Measurements from ENCODE around the gene NUP153. TPM values are rescaled to one million over a fixed set of nuclear protein-coding genes. Genes with fewer than 3 reads are reported as not detected.

NUP153 gene
- total and polyA plus RNA-seq, 8 donors: 3.8 to 17.4 (median 11.0) TPM

- TF ChIP-seq CTCF (IDR thresholded peaks at IDR 0.05): no peak
- peaks cover 4 to 6% (median 4%) of the 10 kb centered on the region in 3 donors for H3K4me1 ChIP-seq
- H3K36me3 ChIP-seq: peaks cover 0 to 7% (median 0%) of the 10 kb centered on the region in 3 donors
- no peaks in the 10 kb centered on the region for H3K9me3 ChIP-seq
- DNase-seq (no peak), FAIRE-seq (no peak), ATAC-seq (no peak)
- H3K4me3 ChIP-seq: no peak overlapping the region
- no peaks in the 10 kb centered on the region for H3K27me3 ChIP-seq
- 80 to 87% methylated on average over 4 of the region's 4 CpGs for WGBS, 2 donors
- H3K27ac ChIP-seq: no peak overlapping the region
- intact Hi-C loops (cut with DNase I): no loop called here
These were observed 90.9 kb downstream of the NUP153 start for GRCh38 chr6:17615794-17616193.

GRCh38 chr6:17612048-17612447 lies 94.7 kb downstream of the NUP153 start:
- TF ChIP-seq CTCF (IDR thresholded peaks at IDR 0.05): no peak
- Histone ChIP-seq H3K4me3 (no peak overlapping the region), H3K27ac (no peak overlapping the region), H3K9me3 (no peaks in the 10 kb centered on the region), H3K4me1 (peaks cover 6 to 8% (median 7%) of the 10 kb centered on the region in 3 donors), H3K27me3 (no peaks in the 10 kb centered on the region), H3K36me3 (peaks cover 0 to 21% (median 0%) of the 10 kb centered on the region in 3 donors)
- 88 to 89% methylated on average over 4 of the region's 4 CpGs for WGBS, 2 donors
- ATAC-seq: no peak
- no peak for DNase-seq
- no peak for FAIRE-seq
- intact Hi-C loops (cut with DNase I): no loop called here

GRCh38 chr6:17610835-17611234 lies 95.9 kb downstream of the NUP153 start:
- no peaks in the 10 kb centered on the region for H3K27me3 ChIP-seq
- peaks cover 0 to 14% (median 0%) of the 10 kb centered on the region in 3 donors for H3K36me3 ChIP-seq
- peak overlapping the region in 1 of 4 donors; percentile 14 for H3K27ac ChIP-seq
- no peak for TF ChIP-seq CTCF (IDR thresholded peaks at IDR 0.05)
- FAIRE-seq (no peak), ATAC-seq (peak; percentile 71 to 97 (median 86)), DNase-seq (no peak)
- H3K9me3 ChIP-seq: no peaks in the 10 kb centered on the region
- 18 to 26% methylated on average over 3 of the region's 3 CpGs for WGBS, 2 donors
- H3K4me3 ChIP-seq: no peak overlapping the region
- peaks cover 6 to 8% (median 7%) of the 10 kb centered on the region in 3 donors for H3K4me1 ChIP-seq
- intact Hi-C loops (cut with DNase I): no loop called here

- no peaks in the 10 kb centered on the region for H3K27me3 ChIP-seq
- no peaks in the 10 kb centered on the region for H3K9me3 ChIP-seq
- no peak overlapping the region for H3K4me3 ChIP-seq
- TF ChIP-seq CTCF (IDR thresholded peaks at IDR 0.05): no peak
- DNase-seq (peak in 2 of 6 donors; percentile 17 to 26), ATAC-seq (peak in 3 of 4 donors; percentile 45 to 66 (median 46)), FAIRE-seq (no peak)
- H3K36me3 ChIP-seq: peaks cover 0 to 26% (median 0%) of the 10 kb centered on the region in 3 donors
- peaks cover 6 to 24% (median 23%) of the 10 kb centered on the region in 3 donors for H3K4me1 ChIP-seq
- intact Hi-C loops (cut with DNase I): no loop called here
- no peak overlapping the region for H3K27ac ChIP-seq
- WGBS, 2 donors: 61 to 63% methylated on average over 4 of the region's 4 CpGs
These were observed 100.1 kb downstream of the NUP153 start for GRCh38 chr6:17606606-17607005.

- Histone ChIP-seq H3K27ac (peak overlapping the region in 2 of 4 donors; percentile 0 to 37), H3K4me1 (peaks cover 0 to 16% (median 16%) of the 10 kb centered on the region in 3 donors), H3K9me3 (no peaks in the 10 kb centered on the region), H3K36me3 (peaks cover 0 to 18% (median 0%) of the 10 kb centered on the region in 3 donors), H3K4me3 (peak overlapping the region in 1 of 4 donors; percentile 85), H3K27me3 (no peaks in the 10 kb centered on the region)
- no peak for ATAC-seq
- no peak for FAIRE-seq
- DNase-seq: no peak
- 3% methylated on average over 1 of the region's 1 CpG for WGBS, 2 donors
- TF ChIP-seq CTCF (IDR thresholded peaks at IDR 0.05): no peak
- intact Hi-C loops (cut with DNase I): no loop called here
These were observed 103.8 kb downstream of the NUP153 start for GRCh38 chr6:17602888-17603287.

Data from pancreas (tissue), 10 donors.